Upper lobe of left lung (tissue), 6 donors: Measurements from ENCODE around the gene MAU2. TPM values are rescaled to one million over a fixed set of nuclear protein-coding genes. Genes with fewer than 3 reads are reported as not detected.
A peak's percentile ranks its signal among the peaks of the same experiment; 100 is the strongest.

Experiments used
- ATAC-seq, 2 donors: fragments of 200-7000 bp; cut with Tn5 transposase; one replicate each; pipeline ENCODE4 v1.9.1; 2022; ENCODE audit warnings: mild to moderate bottlenecking in 2 of 2, moderate library complexity in 2 of 2; ENCODE audit not compliant: low FRiP score in 2 of 2
- DNase-seq, 2 donors: peaks; one replicate each; pipeline ENCODE4 v3.0.0-alpha.2; 2019 to 2020
- H3K27ac ChIP-seq, 4 donors: fragments of 200-600 bp; sonication (generic); one replicate each; pipeline ENCODE4 v1.5.1; 2016 to 2019
- H3K27me3 ChIP-seq, 4 donors: fragments of 200-600 bp; sonication (generic); one replicate each; pipeline ENCODE4 v1.5.1; 2017 to 2019
- H3K36me3 ChIP-seq, 4 donors: fragments of 200-600 bp; sonication (generic); one replicate each; pipeline ENCODE4 v1.5.1; 2016 to 2019
- H3K4me1 ChIP-seq, 4 donors: fragments of 200-600 bp; sonication (generic); one replicate each; pipeline ENCODE4 v1.5.1; 2018 to 2019
- H3K4me3 ChIP-seq, 4 donors: fragments of 200-600 bp; sonication (generic); one replicate each; pipeline ENCODE4 v1.5.1; 2017 to 2019; ENCODE audit warnings: mild to moderate bottlenecking in 2 of 4, moderate library complexity in 1 of 4
- H3K9me3 ChIP-seq, 4 donors: fragments of 200-600 bp; sonication (generic); one replicate each; pipeline ENCODE4 v1.5.1; 2018 to 2019
- EP300 ChIP-seq, 4 donors: sonication (generic); formaldehyde crosslinking; IDR thresholded peaks; one replicate each; pipeline ENCODE4 v1.5.1; 2017; ENCODE audit warnings: antibody characterized with exemption in 4 of 4, control low read depth in 2 of 4
- POLR2A ChIP-seq, 4 donors: fragments of 450-650 bp; IDR thresholded peaks; one replicate each; pipeline ENCODE4 v1.5.1; 2016 to 2017; ENCODE audit warnings: antibody characterized with exemption in 4 of 4, mild to moderate bottlenecking in 2 of 4
- POLR2AphosphoS5 ChIP-seq, 2 donors: sonication (generic); formaldehyde crosslinking; IDR thresholded peaks; one replicate each; pipeline ENCODE4 v1.5.1; 2017; ENCODE audit warnings: antibody characterized with exemption in 2 of 2
- WGBS, 2 donors: methylation state at CpG; one replicate each; pipeline ENCODE4 v1.1.5; 2017 to 2018; 5-methylcytosine and 5-hydroxymethylcytosine counted together
- total RNA-seq, 6 donors: library from RNA; depleted of rRNA in 4 of 6; stranded (reverse); fragments of >200 nt in 4 of 6; gene quantifications; one replicate each; pipeline versions ENCODE4 v1.1.0 to v1.2.1, GENCODE V29; 2016 to 2021
- TF ChIP-seq, protein P1 (sequence below), 6 experiments: fragments of 450-650 bp in 4 of 6; fragments of 200-600 bp in 2 of 6; sonication (generic) in 2 of 6; IDR thresholded peaks; one replicate each; pipeline ENCODE4 v1.5.1; 2016 to 2019; ENCODE audit warnings: antibody characterized with exemption in 6 of 6
- donor health status: DM: no; HTN: no; CAD: no; lungs with moderate emphysema.
- donor health status: DM: no; HTN: yes; CAD: no; lungs with severe emphysema.

MAU2 gene
- total RNA-seq, 6 donors from 2014 or later = 42.3 to 166 (median 64.2) TPM

DNA sequence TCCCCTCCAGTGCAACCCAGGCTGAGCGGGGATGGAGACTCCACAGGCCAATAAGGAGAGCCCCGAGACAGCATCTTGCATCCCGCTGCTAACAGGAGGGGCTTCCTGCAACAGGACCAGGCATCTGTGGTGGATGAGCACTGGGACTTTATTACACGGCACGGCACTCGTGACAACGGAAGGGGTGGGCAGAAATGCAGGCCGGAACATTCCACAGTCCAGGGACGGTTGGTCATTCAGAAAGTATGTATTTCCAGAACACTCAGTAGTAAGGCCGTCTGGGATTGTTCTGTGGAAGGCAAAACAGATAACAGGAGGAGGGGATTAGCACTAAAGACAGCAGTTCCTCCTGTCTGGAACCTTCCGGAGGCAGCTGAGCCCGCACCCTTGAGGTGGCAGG lies 44.2 kb upstream of the MAU2 start:
- no peak overlapping the region for H3K4me3 ChIP-seq
- H3K9me3 ChIP-seq = no peaks in the 10 kb centered on the region
- DNase-seq (no peak), ATAC-seq (no peak)
- TF ChIP-seq EP300 (IDR thresholded peaks at IDR 0.05) (no peak), POLR2AphosphoS5 (IDR thresholded peaks at IDR 0.05) (no peak), POLR2A (IDR thresholded peaks at IDR 0.05) (no peak)
- TF ChIP-seq, protein P1, sequence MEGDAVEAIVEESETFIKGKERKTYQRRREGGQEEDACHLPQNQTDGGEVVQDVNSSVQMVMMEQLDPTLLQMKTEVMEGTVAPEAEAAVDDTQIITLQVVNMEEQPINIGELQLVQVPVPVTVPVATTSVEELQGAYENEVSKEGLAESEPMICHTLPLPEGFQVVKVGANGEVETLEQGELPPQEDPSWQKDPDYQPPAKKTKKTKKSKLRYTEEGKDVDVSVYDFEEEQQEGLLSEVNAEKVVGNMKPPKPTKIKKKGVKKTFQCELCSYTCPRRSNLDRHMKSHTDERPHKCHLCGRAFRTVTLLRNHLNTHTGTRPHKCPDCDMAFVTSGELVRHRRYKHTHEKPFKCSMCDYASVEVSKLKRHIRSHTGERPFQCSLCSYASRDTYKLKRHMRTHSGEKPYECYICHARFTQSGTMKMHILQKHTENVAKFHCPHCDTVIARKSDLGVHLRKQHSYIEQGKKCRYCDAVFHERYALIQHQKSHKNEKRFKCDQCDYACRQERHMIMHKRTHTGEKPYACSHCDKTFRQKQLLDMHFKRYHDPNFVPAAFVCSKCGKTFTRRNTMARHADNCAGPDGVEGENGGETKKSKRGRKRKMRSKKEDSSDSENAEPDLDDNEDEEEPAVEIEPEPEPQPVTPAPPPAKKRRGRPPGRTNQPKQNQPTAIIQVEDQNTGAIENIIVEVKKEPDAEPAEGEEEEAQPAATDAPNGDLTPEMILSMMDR (IDR thresholded peaks at IDR 0.05) = no peak
- no peak overlapping the region for H3K27ac ChIP-seq
- WGBS, 2 donors = 89 to 93% methylated on average over 12 of the region's 12 CpGs
- peaks cover 0 to 8% (median 4%) of the 10 kb centered on the region in 4 donors for H3K27me3 ChIP-seq
- H3K36me3 ChIP-seq = peaks cover 6 to 65% (median 61%) of the 10 kb centered on the region in 4 donors
- peaks cover 5 to 10% (median 8%) of the 10 kb centered on the region in 4 donors for H3K4me1 ChIP-seq

DNA sequence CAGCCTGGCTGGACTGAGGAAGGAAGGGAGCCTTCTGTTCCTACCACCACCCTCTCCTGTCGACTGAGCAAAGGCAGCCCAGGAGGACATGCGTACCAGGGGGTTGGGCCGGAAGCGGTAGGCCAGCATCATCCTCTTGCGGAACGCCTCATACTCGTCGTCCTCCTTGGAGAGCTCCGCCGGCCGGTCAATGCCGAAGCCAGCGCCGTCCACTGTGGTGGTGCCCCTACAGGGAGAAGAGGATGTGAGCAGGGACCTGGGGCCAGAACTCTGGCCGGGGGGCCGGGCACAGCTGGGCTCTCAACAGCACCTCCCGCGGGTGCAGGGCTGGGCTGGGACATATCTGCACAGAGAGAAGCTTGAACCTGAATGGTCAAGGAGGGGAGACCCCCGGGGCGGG lies 43.8 kb upstream of the MAU2 start:
- H3K4me1 ChIP-seq = peaks cover 5 to 10% (median 8%) of the 10 kb centered on the region in 4 donors
- 80 to 97% methylated on average over 2 to 15 of the region's 20 CpGs for WGBS, 2 donors
- H3K27ac ChIP-seq = no peak overlapping the region
- H3K9me3 ChIP-seq = no peaks in the 10 kb centered on the region
- TF ChIP-seq POLR2AphosphoS5 (IDR thresholded peaks at IDR 0.05) (no peak), EP300 (IDR thresholded peaks at IDR 0.05) (no peak), POLR2A (IDR thresholded peaks at IDR 0.05) (no peak)
- TF ChIP-seq, protein P1 (IDR thresholded peaks at IDR 0.05) = no peak
- no peak for ATAC-seq
- peak in 1 of 2 donors; percentile 78 for DNase-seq
- no peak overlapping the region for H3K4me3 ChIP-seq
- H3K36me3 ChIP-seq = peaks cover 6 to 70% (median 65%) of the 10 kb centered on the region in 4 donors
- peaks cover 0 to 8% (median 4%) of the 10 kb centered on the region in 4 donors for H3K27me3 ChIP-seq

DNA sequence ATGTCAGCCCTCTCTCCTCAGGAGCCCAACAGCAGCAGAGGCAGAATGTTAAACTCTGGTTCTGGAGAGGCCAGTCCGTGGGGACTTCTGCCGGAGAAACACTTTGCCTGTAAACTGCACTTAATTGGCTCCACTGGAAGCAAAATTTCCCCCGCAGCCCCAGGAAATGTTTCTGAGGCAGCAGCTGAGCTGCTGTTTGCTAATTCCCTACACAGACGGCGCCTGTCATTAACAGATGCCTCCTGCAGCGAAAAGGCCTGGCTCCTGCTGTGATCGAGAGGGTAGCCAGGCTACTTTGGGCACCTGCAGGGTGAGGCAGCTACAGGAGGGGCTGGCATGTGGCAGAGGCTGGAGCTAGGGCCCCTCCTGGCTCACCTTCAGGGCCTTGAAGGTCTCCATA lies 42.3 kb upstream of the MAU2 start:
- no peak overlapping the region for H3K4me3 ChIP-seq
- H3K27me3 ChIP-seq = peaks cover 0 to 3% (median 1%) of the 10 kb centered on the region in 4 donors
- DNase-seq = no peak
- TF ChIP-seq, protein P1 (IDR thresholded peaks at IDR 0.05) = no peak
- TF ChIP-seq EP300 (IDR thresholded peaks at IDR 0.05) (no peak), POLR2A (IDR thresholded peaks at IDR 0.05) (no peak), POLR2AphosphoS5 (IDR thresholded peaks at IDR 0.05) (no peak)
- peaks cover under 1 to 4% (median 2%) of the 10 kb centered on the region in 4 donors for H3K4me1 ChIP-seq
- peaks cover 6 to 81% (median 69%) of the 10 kb centered on the region in 4 donors for H3K36me3 ChIP-seq
- ATAC-seq = no peak
- WGBS, 2 donors = 92 to 98% methylated on average over 7 of the region's 7 CpGs
- H3K9me3 ChIP-seq = no peaks in the 10 kb centered on the region
- H3K27ac ChIP-seq = no peak overlapping the region

DNA sequence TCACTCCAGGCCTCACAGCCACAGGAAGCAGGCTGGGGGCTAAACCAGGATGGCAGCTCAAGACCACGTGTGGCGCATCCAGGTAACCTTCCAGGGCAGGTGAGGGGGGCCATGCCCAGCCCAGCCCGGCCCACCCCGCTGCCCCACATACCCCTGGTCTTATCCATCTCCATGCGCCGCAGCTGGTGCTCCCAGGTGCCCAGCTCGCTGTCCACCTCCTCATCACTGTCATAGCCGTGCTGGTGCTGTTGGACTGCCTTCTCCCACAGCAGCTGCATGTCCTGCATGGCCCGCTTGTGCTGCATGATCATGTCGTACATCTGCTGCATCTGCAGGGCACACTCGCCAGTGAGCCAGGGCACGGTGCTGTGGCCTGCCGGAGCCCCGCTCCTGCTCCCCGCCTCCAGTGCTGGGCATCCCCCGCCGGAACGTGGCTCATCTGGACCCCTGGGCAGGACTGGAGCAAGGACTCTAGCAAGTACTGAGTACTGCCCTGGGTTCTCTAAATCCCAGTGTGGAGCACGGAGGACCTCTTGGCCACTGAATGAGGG lies 41.5 kb upstream of the MAU2 start:
- H3K9me3 ChIP-seq = no peaks in the 10 kb centered on the region
- H3K27ac ChIP-seq = no peak overlapping the region
- no peak for TF ChIP-seq POLR2A (IDR thresholded peaks at IDR 0.05)
- TF ChIP-seq, protein P1 (IDR thresholded peaks at IDR 0.05) = no peak
- no peak for TF ChIP-seq POLR2AphosphoS5 (IDR thresholded peaks at IDR 0.05)
- TF ChIP-seq EP300 (IDR thresholded peaks at IDR 0.05) = no peak
- peaks cover 6 to 88% (median 76%) of the 10 kb centered on the region in 4 donors for H3K36me3 ChIP-seq
- WGBS, 2 donors = 99 to 100% methylated on average over 7 to 18 of the region's 19 CpGs
- no peak for ATAC-seq
- peak in 1 of 2 donors; percentile 68 for DNase-seq
- H3K4me1 ChIP-seq = no peaks in the 10 kb centered on the region
- no peaks in the 10 kb centered on the region for H3K27me3 ChIP-seq
- H3K4me3 ChIP-seq = no peak overlapping the region

DNA sequence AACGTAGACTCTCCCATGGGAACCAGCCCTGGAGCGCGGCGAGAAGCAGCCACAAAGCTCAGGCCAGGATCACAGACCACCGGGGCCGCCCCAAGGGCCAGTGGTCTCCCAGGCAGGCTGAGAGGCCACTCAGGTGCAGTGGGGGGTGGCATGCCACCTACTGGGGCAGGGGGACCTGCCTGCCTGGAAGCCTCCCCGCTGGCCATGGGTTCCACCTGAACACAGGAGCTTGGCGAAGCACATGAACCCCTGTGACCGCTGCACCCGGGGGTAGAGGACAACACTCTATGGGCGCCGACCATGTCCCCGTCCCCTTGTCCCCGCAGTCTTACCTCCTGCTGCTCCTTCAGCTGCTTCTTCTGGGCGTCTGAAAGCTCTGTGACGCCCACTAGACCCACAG lies 40.8 kb upstream of the MAU2 start:
- TF ChIP-seq POLR2A (IDR thresholded peaks at IDR 0.05) (no peak), POLR2AphosphoS5 (IDR thresholded peaks at IDR 0.05) (no peak), EP300 (IDR thresholded peaks at IDR 0.05) (no peak)
- TF ChIP-seq, protein P1 (IDR thresholded peaks at IDR 0.05) = no peak
- Histone ChIP-seq H3K9me3 (no peaks in the 10 kb centered on the region), H3K27me3 (no peaks in the 10 kb centered on the region), H3K27ac (no peak overlapping the region), H3K36me3 (peaks cover 6 to 94% (median 81%) of the 10 kb centered on the region in 4 donors), H3K4me1 (no peaks in the 10 kb centered on the region), H3K4me3 (no peak overlapping the region)
- DNase-seq (no peak), ATAC-seq (no peak)
- WGBS, 2 donors = 90 to 94% methylated on average over 4 to 6 of the region's 16 CpGs
